ENCODE measurements around the gene RTN4IP1. TPM values are rescaled to one million over a fixed set of nuclear protein-coding genes. Genes with fewer than 3 reads are reported as not detected.

RTN4IP1 gene
- total RNA-seq, 1 donor from 2014 or later: 3.3 TPM

DNA sequence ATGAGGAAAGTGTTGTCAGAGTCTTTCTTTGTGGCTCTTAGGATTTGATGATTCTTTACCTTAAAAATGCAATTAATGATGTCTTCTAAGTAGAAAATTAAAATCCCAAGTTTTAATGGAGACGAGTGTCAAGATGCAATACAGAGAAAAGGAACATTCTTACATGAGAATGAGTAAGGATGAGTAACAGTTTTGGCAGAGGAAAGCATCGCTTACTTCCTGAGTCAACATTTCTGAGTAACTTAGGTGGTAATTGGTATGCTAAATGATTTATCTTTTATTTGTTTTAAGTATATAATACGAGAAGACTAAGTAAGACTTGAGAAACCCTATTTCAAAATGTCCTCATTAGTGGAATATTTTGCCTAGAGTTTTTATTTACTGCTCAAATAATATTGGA is 101.3 kb downstream of the RTN4IP1 start:
- H3K9me3 Mint-ChIP-seq (ENCODE audit: unreplicated experiment): no peaks in the 10 kb centered on the region
- TF ChIP-seq, protein P1, sequence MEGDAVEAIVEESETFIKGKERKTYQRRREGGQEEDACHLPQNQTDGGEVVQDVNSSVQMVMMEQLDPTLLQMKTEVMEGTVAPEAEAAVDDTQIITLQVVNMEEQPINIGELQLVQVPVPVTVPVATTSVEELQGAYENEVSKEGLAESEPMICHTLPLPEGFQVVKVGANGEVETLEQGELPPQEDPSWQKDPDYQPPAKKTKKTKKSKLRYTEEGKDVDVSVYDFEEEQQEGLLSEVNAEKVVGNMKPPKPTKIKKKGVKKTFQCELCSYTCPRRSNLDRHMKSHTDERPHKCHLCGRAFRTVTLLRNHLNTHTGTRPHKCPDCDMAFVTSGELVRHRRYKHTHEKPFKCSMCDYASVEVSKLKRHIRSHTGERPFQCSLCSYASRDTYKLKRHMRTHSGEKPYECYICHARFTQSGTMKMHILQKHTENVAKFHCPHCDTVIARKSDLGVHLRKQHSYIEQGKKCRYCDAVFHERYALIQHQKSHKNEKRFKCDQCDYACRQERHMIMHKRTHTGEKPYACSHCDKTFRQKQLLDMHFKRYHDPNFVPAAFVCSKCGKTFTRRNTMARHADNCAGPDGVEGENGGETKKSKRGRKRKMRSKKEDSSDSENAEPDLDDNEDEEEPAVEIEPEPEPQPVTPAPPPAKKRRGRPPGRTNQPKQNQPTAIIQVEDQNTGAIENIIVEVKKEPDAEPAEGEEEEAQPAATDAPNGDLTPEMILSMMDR (IDR thresholded peaks at IDR 0.05; ENCODE audit: unreplicated experiment): no peak
- DNase-seq (ENCODE audit: low spot score): no peak
- H3K36me3 Mint-ChIP-seq (ENCODE audit: low read depth, unreplicated experiment): no peaks in the 10 kb centered on the region
- no peak overlapping the region for H3K27ac Mint-ChIP-seq (ENCODE audit: unreplicated experiment)
- H3K4me1 Mint-ChIP-seq (ENCODE audit: unreplicated experiment): peaks cover 16% of the 10 kb centered on the region
- no peaks in the 10 kb centered on the region for H3K27me3 Mint-ChIP-seq (ENCODE audit: unreplicated experiment)
- H3K4me3 Mint-ChIP-seq (ENCODE audit: unreplicated experiment): no peak overlapping the region

DNA sequence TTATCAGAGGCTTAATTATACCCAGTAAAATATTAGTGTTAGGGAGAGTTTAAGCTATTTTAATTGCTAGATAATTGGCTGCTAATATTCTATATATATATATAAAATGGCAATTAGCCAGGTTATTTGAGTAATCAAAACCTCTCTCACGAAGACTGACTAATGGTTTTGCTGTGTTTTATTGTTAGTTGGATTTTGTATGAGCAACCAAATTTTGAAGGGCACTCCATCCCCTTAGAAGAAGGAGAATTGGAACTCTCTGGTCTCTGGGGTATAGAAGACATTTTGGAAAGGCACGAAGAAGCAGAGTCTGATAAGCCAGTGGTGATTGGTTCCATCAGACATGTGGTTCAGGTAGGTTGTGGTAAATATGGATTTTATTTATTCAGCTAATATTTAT is 102.2 kb downstream of the RTN4IP1 start:
- H3K27ac Mint-ChIP-seq (ENCODE audit: unreplicated experiment): no peak overlapping the region
- H3K4me1 Mint-ChIP-seq (ENCODE audit: unreplicated experiment): peaks cover 14% of the 10 kb centered on the region
- no peaks in the 10 kb centered on the region for H3K27me3 Mint-ChIP-seq (ENCODE audit: unreplicated experiment)
- H3K9me3 Mint-ChIP-seq (ENCODE audit: unreplicated experiment): no peaks in the 10 kb centered on the region
- no peaks in the 10 kb centered on the region for H3K36me3 Mint-ChIP-seq (ENCODE audit: low read depth, unreplicated experiment)
- no peak overlapping the region for H3K4me3 Mint-ChIP-seq (ENCODE audit: unreplicated experiment)
- no peak for DNase-seq (ENCODE audit: low spot score)
- TF ChIP-seq, protein P1 (IDR thresholded peaks at IDR 0.05; ENCODE audit: unreplicated experiment): no peak

DNA sequence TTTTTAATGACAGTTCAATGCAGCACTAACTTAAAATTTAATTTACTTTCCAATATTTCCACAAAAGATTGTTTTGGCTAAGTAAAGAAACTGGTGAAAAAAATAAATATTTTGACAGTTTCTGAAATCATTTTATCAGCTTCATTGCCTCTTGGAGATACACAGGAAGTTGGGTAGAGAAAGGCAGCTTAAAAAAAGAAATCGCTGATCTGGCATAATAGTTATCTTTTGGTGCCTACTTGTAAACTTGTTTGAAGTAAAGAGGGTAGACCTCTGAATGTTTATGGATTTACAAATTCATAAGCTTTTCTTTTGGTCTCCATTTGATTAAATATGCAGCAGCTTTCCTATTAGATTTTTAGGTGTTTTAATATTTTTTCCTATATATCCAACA is 103.4 kb downstream of the RTN4IP1 start:
- TF ChIP-seq, protein P1 (IDR thresholded peaks at IDR 0.05; ENCODE audit: unreplicated experiment): no peak
- Mint-ChIP-seq H3K4me3 (ENCODE audit: unreplicated experiment) (no peak overlapping the region), H3K27ac (ENCODE audit: unreplicated experiment) (no peak overlapping the region), H3K4me1 (ENCODE audit: unreplicated experiment) (peaks cover 9% of the 10 kb centered on the region), H3K9me3 (ENCODE audit: unreplicated experiment) (no peaks in the 10 kb centered on the region), H3K27me3 (ENCODE audit: unreplicated experiment) (no peaks in the 10 kb centered on the region), H3K36me3 (ENCODE audit: low read depth, unreplicated experiment) (no peaks in the 10 kb centered on the region)
- no peak for DNase-seq (ENCODE audit: low spot score)

DNA sequence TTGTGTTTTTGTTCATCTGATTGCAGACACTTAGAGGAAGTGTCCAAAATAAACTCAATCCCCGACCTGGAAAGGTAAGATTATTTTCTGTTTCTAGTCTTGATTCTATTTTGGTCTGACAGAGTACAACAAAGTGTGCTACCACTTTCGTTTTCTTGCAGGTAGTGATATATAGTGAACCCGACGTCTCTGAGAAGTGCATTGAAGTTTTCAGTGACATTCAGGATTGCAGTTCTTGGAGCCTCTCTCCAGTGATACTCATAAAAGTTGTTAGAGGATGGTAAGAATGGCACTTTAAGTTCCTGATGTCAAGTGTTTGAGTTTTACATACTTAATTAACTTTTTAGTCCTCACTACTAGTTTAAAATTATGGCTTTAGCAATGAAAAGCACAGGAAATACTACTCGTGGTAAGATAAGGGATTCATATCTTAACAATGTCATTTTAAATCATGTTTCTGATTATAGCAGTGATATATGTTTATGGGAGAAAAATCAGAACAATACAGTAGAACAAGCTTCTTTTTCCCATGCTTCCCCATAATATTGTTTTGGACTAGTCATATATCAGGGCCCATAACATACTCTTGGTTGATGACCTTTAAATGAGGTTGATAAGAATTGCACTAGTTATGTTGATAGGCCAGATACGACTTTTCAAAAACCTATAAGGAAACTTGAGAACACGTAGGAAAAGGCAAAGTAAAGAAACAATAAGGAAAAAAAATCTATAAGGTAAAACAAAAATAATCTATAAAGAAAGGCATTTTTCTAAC is 104.0 kb downstream of the RTN4IP1 start:
- peaks cover 5% of the 10 kb centered on the region for H3K4me1 Mint-ChIP-seq (ENCODE audit: unreplicated experiment)
- H3K36me3 Mint-ChIP-seq (ENCODE audit: low read depth, unreplicated experiment): no peaks in the 10 kb centered on the region
- H3K27ac Mint-ChIP-seq (ENCODE audit: unreplicated experiment): no peak overlapping the region
- TF ChIP-seq, protein P1 (IDR thresholded peaks at IDR 0.05; ENCODE audit: unreplicated experiment): no peak
- DNase-seq (ENCODE audit: low spot score): no peak
- no peak overlapping the region for H3K4me3 Mint-ChIP-seq (ENCODE audit: unreplicated experiment)
- no peaks in the 10 kb centered on the region for H3K27me3 Mint-ChIP-seq (ENCODE audit: unreplicated experiment)
- H3K9me3 Mint-ChIP-seq (ENCODE audit: unreplicated experiment): no peaks in the 10 kb centered on the region

DNA sequence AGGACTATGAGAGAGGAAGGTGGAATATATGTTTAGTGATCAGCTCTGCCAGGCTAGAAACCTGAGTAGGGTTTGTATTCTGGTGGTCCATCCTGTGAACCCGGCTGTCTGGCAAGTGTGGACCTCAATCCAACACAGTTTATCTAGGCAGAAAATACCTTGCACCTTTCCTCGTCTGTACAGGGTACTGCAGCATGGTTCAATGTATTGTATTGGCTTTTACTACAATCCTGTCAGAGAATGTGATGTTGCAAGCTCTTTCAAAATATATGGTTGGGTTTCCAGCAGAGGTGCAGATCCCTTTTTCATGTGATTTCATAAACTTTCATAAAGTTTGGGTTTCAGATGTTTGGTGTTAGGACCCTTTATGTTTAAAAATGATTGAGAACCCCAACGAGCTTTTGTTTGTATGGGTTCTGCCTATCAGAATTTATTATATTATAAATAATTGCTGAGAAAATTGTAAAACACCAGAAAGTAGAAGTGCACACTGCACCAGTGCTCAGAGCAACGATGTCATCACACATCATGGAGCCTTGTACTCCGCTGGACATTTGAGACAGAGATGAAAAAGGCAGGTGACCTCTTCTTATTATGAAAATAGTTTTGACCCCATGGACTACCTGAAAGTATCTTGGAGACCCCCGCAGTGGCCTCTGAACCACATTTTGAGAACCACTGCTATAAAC is 106.6 kb downstream of the RTN4IP1 start:
- H3K36me3 Mint-ChIP-seq (ENCODE audit: low read depth, unreplicated experiment): no peaks in the 10 kb centered on the region

More for the DNA sequence above, 106.6 kb downstream of the RTN4IP1 start:
- Mint-ChIP-seq H3K4me3 (ENCODE audit: unreplicated experiment) (no peak overlapping the region), H3K9me3 (ENCODE audit: unreplicated experiment) (no peaks in the 10 kb centered on the region), H3K27ac (ENCODE audit: unreplicated experiment) (no peak overlapping the region), H3K27me3 (ENCODE audit: unreplicated experiment) (no peaks in the 10 kb centered on the region), H3K4me1 (ENCODE audit: unreplicated experiment) (no peaks in the 10 kb centered on the region)
- no peak for DNase-seq (ENCODE audit: low spot score)
- TF ChIP-seq, protein P1 (IDR thresholded peaks at IDR 0.05; ENCODE audit: unreplicated experiment): no peak

Data from endothelial cell (in vitro differentiated cells).